Right ventricle myocardium inferior (tissue), 1 donor: ENCODE measurements around the gene CACNA1G. TPM values are rescaled to one million over a fixed set of nuclear protein-coding genes. Genes with fewer than 3 reads are reported as not detected.

Experiments
- ATAC-seq: fragments of 200-7000 bp; cut with Tn5 transposase; one replicate; pipeline ENCODE4 v1.9.1; 2020; ENCODE audit warnings: mild to moderate bottlenecking, moderate library complexity
- DNase-seq: peaks from one replicate; pipeline ENCODE4 v3.0.0; 2021; ENCODE audit errors: missing footprints
- intact Hi-C: fragments of 100-400 bp; cut with DNase I; formaldehyde crosslinking; loops from one replicate; pipeline ENCODE4 v1.11.0; 2022
- total RNA-seq: library from RNA; stranded (reverse); fragmentation: NEBNext Ultra II Directional; extraction: Animal tissue kit (Norgen Biotek cat#: 25700); gene quantifications from one replicate; pipeline ENCODE4 v1.2.1, GENCODE V29; 2021
- donor health status: DM: no; HTN: yes; CAD: no; lungs with severe emphysema.

CACNA1G gene
- total RNA-seq, 1 donor from 2014 or later = 0.38 TPM

- DNase-seq = no peak
- intact Hi-C loops = loop anchor here (2.0 kb wide), 1 partner anchor 50 kb away; no protein-coding TSS in a partner anchor
- peak; percentile 29 for ATAC-seq
Observed at GRCh38 chr17:50532452-50533024, 28.0 kb upstream of the CACNA1G start, which contains the start of gene EPN3. Gene EPN3, plus strand, starts transcription at chr17:50532735. Its CDS starts 3,822 bp downstream, at chr17:50536557.

- peak; percentile 15 for ATAC-seq
- DNase-seq = no peak
- intact Hi-C loops = loop anchor here (2.0 kb wide), 1 partner anchor 50 kb away; no protein-coding TSS in a partner anchor
Observed at GRCh38 chr17:50533185-50533584, 27.3 kb upstream of the CACNA1G start.

- DNase-seq (peak; percentile 85), ATAC-seq (peak; percentile 82)
- intact Hi-C loops = loop anchor here (2.0 kb wide), 1 partner anchor 51 kb away; no protein-coding TSS in a partner anchor
Observed at GRCh38 chr17:50533720-50534148, 26.8 kb upstream of the CACNA1G start.

GRCh38 chr17:50534222-50534978 is 26.1 kb upstream of the CACNA1G start:
- DNase-seq (no peak), ATAC-seq (peak; percentile 53)
- intact Hi-C loops = no loop called here

GRCh38 chr17:50534979-50535326 is 25.6 kb upstream of the CACNA1G start:
- no peak for ATAC-seq
- intact Hi-C loops = no loop called here
- no peak for DNase-seq

GRCh38 chr17:50535407-50535806 is 25.1 kb upstream of the CACNA1G start:
- DNase-seq (no peak), ATAC-seq (no peak)
- intact Hi-C loops = no loop called here

GRCh38 chr17:50536683-50537646 is 23.6 kb upstream of the CACNA1G start:
- DNase-seq (no peak), ATAC-seq (no peak)
- intact Hi-C loops = no loop called here

GRCh38 chr17:50537721-50538548 is 22.6 kb upstream of the CACNA1G start:
- intact Hi-C loops = no loop called here
- ATAC-seq (no peak), DNase-seq (no peak)

- DNase-seq = no peak
- ATAC-seq = no peak
- intact Hi-C loops = no loop called here
Observed at GRCh38 chr17:50538549-50539410, 21.7 kb upstream of the CACNA1G start.

- intact Hi-C loops = loop anchor here (10.0 kb wide), 1 partner anchor 415 kb away; no protein-coding TSS in a partner anchor
Observed at GRCh38 chr17:50539762-50540559, 20.6 kb upstream of the CACNA1G start.

GRCh38 chr17:50540560-50541401 is 19.7 kb upstream of the CACNA1G start:
- intact Hi-C loops = loop anchor here (10.0 kb wide), 1 partner anchor 414 kb away; no protein-coding TSS in a partner anchor
- ATAC-seq = no peak
- no peak for DNase-seq

More at GRCh38 chr17:50539762-50540559, 20.6 kb upstream of the CACNA1G start:
- ATAC-seq = no peak
- DNase-seq = no peak

- ATAC-seq = no peak
- intact Hi-C loops = loop anchor here (10.0 kb wide), 1 partner anchor 413 kb away; no protein-coding TSS in a partner anchor
- DNase-seq = no peak
Observed at GRCh38 chr17:50541402-50541715, 19.2 kb upstream of the CACNA1G start.

- ATAC-seq = peak; percentile 93
- peak; percentile 94 for DNase-seq
- intact Hi-C loops = loop anchor here (2.0 to 10.0 kb wide), 3 partner anchors 33 to 413 kb away; partner anchors contain the start of gene MYCBPAP
Observed at GRCh38 chr17:50541716-50542688, 18.5 kb upstream of the CACNA1G start.
